ENCODE results near the gene MRPS6.

DNA sequence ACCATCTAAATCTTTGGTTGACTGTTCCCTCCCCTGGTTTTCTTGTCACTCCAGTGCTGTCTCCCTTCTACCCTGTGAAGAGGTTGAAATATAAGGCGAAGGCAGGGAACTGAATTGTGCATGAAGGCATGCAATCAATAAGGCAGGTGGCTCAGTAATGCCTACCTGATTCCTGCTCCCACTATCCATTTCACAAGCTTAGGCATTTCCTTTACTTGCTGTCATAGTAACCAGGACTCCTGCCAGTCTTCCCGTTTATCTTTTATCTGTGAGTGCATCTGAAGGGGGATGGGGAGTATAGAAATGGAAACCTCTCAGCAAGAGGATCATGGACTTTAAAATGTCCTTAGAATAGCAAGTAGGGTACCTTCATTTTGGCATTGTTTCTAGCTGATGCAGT, 40.5 kb downstream of the MRPS6 start:
- TF ChIP-seq, protein P1, sequence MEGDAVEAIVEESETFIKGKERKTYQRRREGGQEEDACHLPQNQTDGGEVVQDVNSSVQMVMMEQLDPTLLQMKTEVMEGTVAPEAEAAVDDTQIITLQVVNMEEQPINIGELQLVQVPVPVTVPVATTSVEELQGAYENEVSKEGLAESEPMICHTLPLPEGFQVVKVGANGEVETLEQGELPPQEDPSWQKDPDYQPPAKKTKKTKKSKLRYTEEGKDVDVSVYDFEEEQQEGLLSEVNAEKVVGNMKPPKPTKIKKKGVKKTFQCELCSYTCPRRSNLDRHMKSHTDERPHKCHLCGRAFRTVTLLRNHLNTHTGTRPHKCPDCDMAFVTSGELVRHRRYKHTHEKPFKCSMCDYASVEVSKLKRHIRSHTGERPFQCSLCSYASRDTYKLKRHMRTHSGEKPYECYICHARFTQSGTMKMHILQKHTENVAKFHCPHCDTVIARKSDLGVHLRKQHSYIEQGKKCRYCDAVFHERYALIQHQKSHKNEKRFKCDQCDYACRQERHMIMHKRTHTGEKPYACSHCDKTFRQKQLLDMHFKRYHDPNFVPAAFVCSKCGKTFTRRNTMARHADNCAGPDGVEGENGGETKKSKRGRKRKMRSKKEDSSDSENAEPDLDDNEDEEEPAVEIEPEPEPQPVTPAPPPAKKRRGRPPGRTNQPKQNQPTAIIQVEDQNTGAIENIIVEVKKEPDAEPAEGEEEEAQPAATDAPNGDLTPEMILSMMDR (IDR thresholded peaks at IDR 0.05 in 4 of 5, conservative IDR thresholded peaks at IDR 0.05 in 1 of 5): no peak
- TF ChIP-seq POLR2A (IDR thresholded peaks at IDR 0.05): no peak

Data from gastrocnemius medialis (tissue), 4 donors.